ENCODE measurements around the gene DLGAP3.

The DLGAP3 gene

DNA sequence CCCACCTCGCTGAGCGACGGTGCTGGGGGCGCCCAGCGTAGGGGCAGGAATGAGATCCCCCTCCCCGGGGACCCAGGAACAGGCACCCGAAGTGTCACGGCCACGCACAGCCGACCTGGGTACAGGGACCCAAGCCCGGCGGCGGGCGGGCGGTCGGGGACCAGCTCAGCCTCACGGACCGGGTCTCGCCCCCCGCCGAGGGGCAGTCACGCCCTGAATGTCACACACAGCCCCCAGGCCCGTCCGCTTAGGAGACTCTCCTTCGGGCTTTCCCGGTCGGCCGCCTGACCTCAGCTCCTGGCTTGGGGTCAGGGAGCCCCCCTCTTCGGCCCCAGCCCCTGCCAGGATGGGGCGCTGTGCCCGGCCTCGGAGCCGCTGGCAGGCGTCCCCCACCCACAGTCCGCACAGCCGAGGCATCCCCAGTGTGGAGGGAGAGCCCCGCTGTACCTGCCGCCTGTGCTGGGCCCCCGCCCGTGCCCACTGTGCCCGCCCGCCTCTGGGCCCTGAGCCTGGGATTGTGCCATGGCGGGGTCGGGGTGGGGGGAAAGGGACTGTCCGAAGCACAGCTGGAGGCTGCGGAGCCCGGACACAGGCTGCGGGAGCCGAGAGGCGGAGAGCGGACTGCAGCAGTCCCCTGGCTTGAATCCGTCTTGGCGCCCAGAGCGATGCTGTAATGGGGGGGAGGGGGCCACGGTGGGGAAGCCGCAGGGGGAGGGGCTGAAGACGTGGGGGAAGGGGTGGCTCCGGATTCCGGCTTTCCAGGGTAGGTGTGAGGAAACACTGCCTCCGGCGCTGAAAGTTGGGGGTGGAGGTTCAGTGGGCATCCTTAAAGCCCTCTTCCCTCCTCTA, 627 bp upstream of the DLGAP3 start:
- no peak for DNase-seq (ENCODE audit: low read depth, low spot score)

GRCh38 chr1:34928699-34929496, 552 bp downstream of the DLGAP3 start:
- no peak for DNase-seq (ENCODE audit: low read depth, low spot score)

DNA sequence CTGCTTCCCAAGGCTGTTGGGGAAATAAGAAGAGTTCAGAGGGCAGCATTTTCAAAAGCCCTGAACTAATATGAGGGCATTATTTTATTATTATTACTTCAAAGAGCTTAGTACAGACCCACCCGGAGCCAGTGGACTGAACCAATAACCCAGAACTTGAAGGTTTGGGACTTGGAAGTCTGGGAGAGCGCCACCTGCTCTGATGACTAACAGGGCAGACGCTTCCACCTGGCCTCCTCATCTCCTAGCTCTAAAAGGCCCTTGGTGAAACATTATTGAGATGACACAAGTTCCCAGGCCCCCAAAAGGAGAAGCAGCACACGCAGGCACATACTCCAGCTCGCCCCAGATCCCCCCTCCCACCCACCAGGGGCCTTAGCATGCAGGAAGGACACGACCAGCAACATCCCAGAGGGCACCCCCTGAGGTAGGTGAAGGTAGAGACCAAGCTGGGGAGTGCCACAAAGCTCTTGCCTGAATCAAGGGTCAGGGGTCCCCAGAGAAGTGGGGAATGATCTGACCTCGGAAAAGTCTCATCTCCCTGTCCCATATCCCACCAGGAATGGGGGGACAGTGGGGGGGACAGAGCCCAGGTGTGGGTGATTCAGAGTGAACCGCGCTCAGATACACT, 1.3 kb downstream of the DLGAP3 start:
- no peak for DNase-seq (ENCODE audit: low read depth, low spot score)

DNA sequence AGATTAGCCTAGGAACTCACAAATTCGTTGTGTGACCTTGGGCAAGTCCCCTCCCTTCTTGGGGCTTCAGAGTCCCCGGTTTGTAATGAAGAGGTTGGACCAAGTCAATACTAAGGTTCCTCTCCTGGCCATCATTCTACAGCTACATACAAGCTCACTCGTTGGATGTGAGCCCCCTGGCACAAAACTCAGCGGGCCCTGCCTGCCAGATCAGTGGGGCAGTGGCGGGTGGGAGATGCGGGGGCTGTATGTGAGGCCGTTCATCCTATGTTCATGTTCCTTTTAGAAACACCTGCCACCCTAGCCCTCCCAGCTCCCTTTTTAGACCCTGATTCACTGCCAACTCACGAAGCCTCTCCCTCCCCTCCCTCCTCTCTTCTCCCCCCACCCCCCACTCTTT, 2.1 kb downstream of the DLGAP3 start:
- DNase-seq (ENCODE audit: low read depth, low spot score), result no peak

DNA sequence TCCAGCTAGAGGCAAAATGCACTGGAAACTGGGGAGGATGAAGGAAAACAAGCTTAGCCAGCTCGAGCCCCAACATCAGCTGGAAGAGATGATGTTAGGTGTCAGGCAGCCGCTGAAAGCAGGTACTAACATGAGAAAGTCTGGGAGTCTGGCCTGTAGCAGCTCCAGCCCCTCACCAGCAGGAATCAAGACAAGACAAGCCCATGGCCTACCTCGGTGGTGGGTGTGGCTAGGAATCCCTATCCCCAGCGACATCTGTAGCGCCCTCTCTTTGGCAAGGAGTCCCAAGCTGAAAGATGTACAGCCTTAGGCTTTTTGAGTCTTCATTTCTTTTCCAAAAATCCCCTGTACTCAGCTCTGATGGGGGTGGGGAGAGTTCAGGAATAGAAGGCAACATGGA, 2.6 kb downstream of the DLGAP3 start:
- no peak for DNase-seq (ENCODE audit: low read depth, low spot score)

GRCh38 chr1:34926156-34926555, 3.3 kb downstream of the DLGAP3 start:
- DNase-seq (ENCODE audit: low read depth, low spot score), result no peak

DNA sequence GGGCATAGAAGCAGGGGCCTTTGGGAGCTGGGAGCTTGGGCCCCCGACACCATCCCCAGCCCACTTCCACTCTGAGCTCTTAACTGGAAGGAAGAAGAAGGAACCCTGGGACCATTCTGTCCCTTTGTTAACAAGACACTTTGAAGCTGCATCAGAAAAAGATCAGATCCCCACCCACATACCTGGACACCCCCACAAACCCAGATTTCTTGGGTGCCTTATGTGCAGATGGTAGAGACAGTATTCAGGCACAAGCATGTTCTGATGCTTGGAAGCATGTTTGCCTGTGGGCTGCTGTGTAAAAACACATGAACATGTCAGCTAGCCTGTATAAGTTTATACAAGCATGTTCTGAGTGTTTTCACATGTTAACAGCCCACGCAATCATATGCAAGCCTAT, 3.7 kb downstream of the DLGAP3 start:
- DNase-seq (ENCODE audit: low read depth, low spot score), result no peak

GRCh38 chr1:34924759-34925555, 4.5 kb downstream of the DLGAP3 start:
- no peak for DNase-seq (ENCODE audit: low read depth, low spot score)

DNA sequence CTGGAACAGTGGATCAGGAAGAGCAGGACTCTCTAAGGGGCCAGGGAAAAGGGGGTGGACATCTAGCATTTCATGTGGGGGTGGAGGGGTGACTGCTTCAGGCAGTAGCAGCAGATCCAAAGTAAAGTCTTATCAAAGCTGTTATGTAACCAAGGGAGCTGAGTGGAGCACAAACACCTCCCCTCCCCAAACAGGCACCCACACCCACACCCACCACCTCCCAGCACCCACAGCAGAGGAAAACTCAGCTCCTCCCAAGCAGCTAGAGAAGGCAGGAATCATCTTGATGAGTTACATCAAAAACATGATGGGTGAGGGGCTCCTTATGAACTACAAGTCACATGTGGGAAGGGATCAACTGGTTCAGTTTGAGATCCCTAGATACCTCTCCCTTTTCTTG, 6.0 kb downstream of the DLGAP3 start:
- no peak for DNase-seq (ENCODE audit: low read depth, low spot score)

- DNase-seq (ENCODE audit: low read depth, low spot score), result no peak
These were observed 10.4 kb downstream of the DLGAP3 start for GRCh38 chr1:34918977-34919561.

DNA sequence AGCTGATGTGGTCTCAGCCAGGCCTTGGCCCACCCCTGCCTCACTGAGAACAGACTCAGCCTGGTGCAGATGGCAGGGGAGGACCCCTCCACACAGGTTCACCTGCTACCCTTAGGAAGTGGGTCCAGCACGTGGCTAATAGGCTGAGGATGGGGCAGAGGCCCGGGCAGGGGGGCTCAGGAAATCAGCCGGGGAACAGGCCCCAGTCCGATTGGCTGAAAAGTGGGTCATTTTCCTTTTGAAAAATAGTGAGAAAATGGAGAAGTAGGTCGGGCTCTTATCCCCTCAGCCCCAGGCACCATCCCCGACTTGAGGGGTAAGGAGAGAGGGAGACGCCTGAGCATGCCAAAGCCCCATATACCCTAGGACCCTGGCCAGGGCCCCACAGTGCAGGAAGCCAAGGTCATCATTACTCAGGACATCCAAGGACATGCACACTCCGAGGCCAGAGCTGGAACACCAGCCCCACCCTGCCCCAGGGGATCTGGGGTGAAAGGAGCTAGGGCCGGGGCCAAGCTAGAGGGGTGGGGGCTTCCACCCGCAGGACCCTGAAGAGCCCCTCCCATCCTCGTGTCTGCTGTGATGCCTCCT, 11.0 kb downstream of the DLGAP3 start:
- DNase-seq (ENCODE audit: low read depth, low spot score), result no peak

DNA sequence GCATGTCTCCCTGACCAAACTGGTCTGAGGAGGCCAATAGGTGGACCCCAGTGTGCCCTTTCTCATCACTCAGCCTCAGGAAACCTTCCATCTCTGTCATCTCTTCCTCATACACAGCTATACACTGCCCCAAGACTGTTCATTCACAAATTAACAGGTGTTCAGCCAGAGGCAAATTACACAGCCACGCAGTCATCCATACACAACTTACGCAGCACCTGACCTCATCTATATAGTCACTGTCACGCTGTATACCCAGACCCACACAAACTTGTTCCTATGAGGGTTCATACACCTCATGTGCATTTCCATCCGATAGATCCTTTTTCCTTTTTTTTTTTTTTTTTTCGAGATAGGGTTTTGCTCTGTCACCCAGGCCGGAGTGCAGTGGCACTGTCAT, 12.4 kb downstream of the DLGAP3 start:
- no peak for DNase-seq (ENCODE audit: low read depth, low spot score)

GRCh38 chr1:34916104-34916503, 13.3 kb downstream of the DLGAP3 start:
- DNase-seq (ENCODE audit: low read depth, low spot score), result no peak

GRCh38 chr1:34915521-34915920, 13.9 kb downstream of the DLGAP3 start:
- DNase-seq (ENCODE audit: low read depth, low spot score), result no peak

DNA sequence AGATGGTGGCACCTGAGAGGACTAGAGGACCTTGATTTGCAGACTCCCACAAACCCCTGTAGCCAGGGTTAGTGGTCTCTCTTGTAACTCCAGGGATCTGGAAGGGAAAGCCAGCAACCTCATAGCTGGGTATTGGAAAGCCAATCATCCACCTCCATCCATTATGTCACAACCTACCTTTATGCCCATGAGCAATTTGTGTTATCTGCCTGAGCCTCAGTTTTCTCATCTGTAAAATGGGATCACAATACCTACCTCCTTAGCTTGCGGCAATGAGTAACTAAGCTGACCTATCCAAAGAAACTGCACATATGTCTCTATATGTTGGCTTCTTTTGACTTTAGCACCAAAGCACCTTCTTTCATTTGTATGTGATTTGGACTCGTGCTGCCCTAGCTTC, 14.5 kb downstream of the DLGAP3 start:
- DNase-seq (ENCODE audit: low read depth, low spot score), result no peak

GRCh38 chr1:34911465-34911864, 18.0 kb downstream of the DLGAP3 start:
- no peak for DNase-seq (ENCODE audit: low read depth, low spot score)

DNA sequence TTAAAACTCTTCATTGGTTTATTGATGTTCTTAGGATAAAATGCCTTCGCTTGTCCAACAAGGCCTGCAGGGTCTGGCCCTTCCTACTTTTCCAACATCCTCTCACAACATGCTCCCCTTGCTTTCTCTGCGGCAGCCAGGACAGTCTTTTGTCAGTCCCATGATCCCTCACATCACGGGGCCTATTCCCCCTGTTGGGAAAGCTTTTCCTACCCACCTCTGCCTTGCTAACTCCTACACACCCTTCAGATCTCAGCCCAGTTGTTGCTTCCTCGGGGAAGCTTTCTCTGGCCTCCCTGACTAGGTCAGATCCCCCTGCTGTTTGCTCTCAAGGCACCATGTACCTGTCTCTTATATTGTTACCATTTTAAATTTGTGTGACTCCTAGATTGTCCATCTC, 19.0 kb downstream of the DLGAP3 start:
- no peak for DNase-seq (ENCODE audit: low read depth, low spot score)

GRCh38 chr1:34908369-34908768, 21.1 kb downstream of the DLGAP3 start:
- no peak for DNase-seq (ENCODE audit: low read depth, low spot score)

DNA sequence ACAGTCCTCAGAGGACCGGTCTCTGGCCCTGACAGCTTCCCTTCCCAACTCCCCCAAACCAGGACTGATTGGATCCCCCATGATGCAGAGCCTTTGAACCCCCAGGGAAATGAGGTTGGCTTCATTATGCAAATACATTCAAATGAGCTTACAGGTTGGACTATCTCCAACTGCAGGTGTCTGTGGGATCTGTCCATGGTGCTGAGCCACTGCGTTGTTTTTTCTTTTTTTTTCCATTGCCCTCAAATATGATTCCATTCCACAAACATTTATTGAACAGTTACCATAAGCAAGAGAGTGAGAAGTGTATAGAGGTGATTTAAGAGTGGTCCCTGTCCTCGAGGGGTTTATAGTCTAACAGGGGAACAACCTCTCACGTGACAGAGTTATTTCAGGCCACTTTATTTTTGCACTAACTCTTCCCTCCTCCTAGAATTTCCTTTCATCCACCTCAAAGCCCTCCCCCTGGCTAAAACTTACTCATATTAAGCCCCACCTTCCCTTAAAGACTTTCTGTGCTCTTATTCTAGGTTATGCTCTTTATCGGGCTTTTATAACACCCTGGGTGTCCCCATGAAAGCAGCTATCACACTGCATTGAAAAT, 21.9 kb downstream of the DLGAP3 start:
- no peak for DNase-seq (ENCODE audit: low read depth, low spot score)

- no peak for DNase-seq (ENCODE audit: low read depth, low spot score)
These were observed 22.7 kb downstream of the DLGAP3 start for GRCh38 chr1:34906756-34907155.

DNA sequence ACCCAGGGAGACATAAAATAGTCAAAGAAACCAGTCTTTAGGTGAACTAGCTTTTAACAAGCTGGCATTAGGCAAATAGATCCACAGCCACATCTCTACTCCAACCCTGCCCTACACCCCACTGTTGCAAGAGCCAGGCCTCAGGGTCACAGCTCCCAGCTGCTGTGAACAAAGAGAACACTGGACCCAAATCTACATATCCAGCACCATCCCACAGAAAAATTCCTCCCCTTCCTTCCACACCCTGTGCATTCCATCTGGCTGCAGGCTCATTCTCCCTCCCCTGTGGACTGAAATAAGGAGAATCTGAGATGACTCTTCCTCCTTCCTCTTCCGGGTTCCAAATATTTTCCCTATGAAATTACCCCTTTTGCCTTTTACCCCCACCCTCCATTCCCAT, 23.2 kb downstream of the DLGAP3 start:
- no peak for DNase-seq (ENCODE audit: low read depth, low spot score)
